HepG2 (cell line): Measurements from ENCODE around the gene RCC1. TPM values are rescaled to one million over a fixed set of nuclear protein-coding genes. Genes with fewer than 3 reads are reported as not detected.

ENCODE experiments used
- JUN ChIP-seq: sonication (generic); formaldehyde crosslinking; IDR thresholded peaks from 2 replicates; pipeline ENCODE4 v1.4.0; 2020; ENCODE audit warnings: mild to moderate bottlenecking, missing genetic modification reagents
- NRL ChIP-seq: sonication (generic); formaldehyde crosslinking; IDR thresholded peaks from 2 replicates; pipeline ENCODE4 v1.5.0; 2020; ENCODE audit warnings: missing genetic modification reagents, mild to moderate bottlenecking, moderate library complexity, borderline replicate concordance
- PBX3 ChIP-seq: sonication (generic); formaldehyde crosslinking; IDR thresholded peaks from 2 replicates; pipeline ENCODE4 v1.8.1; 2023; ENCODE audit warnings: missing genetic modification reagents, inconsistent platforms, borderline replicate concordance
- ZFY ChIP-seq: sonication (generic); formaldehyde crosslinking; IDR thresholded peaks from 2 replicates; pipeline ENCODE4 v1.4.0; 2020; ENCODE audit warnings: missing genetic modification reagents
- polyA plus RNA-seq, 8 experiments: library from polyadenylated mRNA; depleted of rRNA in 3 of 8; stranded (reverse) in 7 of 8; unstranded in 1 of 8; fragments of >200 nt; fragmentation: Illumina TruSeq in 4 of 8; extraction: Trizol in 4 of 8; gene quantifications; 2 replicates each; pipeline versions ENCODE4 v1.2.1 to v1.2.3, GENCODE V29; 2011 to 2016; ENCODE audit warnings: low read depth in 4 of 8, missing spikeins in 1 of 8, mixed read lengths in 1 of 8; ENCODE audit not compliant: insufficient read depth in 1 of 8
- total RNA-seq, 5 experiments: library from RNA; depleted of rRNA; stranded (reverse); fragments of >200 nt; fragmentation: Illumina TruSeq; extraction: Trizol; gene quantifications; 2 replicates each; pipeline ENCODE4 v1.2.3, GENCODE V29; 2016; ENCODE audit warnings: low read depth in 1 of 5
- TF ChIP-seq, protein P1 (sequence below): sonication (generic); formaldehyde crosslinking; IDR thresholded peaks from 2 replicates; pipeline ENCODE4 v1.4.0; 2020; ENCODE audit warnings: mild to moderate bottlenecking, missing genetic modification reagents, borderline replicate concordance
- TF ChIP-seq, protein P2 (sequence below): sonication (generic); formaldehyde crosslinking; IDR thresholded peaks from 2 replicates; pipeline ENCODE4 v1.8.1; 2023; ENCODE audit warnings: missing genetic modification reagents, mild to moderate bottlenecking, borderline replicate concordance
- TF ChIP-seq, protein P3 (sequence below): sonication (generic); formaldehyde crosslinking; IDR thresholded peaks from 2 replicates; pipeline ENCODE4 v1.5.0; 2020; ENCODE audit warnings: missing genetic modification reagents

RCC1 gene
- total and polyA plus RNA-seq, 2 of the 13 experiments (the other 11 are each of a cell fraction or from before 2014, with no cell fraction given): 47.2 to 80.8 TPM

DNA sequence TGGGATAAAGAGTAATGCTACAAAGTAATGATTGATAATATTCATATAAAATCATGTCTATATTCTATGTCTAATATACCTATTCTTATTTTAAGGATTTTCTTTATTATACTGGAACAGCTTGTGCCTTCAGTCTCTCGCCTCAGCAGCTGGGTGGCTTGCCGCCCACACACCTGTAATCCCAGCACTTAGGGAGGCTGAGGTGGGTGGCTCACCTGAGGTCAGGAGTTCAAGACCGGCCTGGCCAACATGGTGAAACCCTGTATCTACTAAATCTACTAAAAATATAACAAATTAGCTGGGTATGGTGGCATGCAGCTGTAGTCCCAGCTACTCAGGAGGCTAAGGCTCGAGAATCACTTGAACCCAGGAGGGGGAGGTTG lies 39.4 kb downstream of the RCC1 start (continued):
- TF ChIP-seq, protein P1, sequence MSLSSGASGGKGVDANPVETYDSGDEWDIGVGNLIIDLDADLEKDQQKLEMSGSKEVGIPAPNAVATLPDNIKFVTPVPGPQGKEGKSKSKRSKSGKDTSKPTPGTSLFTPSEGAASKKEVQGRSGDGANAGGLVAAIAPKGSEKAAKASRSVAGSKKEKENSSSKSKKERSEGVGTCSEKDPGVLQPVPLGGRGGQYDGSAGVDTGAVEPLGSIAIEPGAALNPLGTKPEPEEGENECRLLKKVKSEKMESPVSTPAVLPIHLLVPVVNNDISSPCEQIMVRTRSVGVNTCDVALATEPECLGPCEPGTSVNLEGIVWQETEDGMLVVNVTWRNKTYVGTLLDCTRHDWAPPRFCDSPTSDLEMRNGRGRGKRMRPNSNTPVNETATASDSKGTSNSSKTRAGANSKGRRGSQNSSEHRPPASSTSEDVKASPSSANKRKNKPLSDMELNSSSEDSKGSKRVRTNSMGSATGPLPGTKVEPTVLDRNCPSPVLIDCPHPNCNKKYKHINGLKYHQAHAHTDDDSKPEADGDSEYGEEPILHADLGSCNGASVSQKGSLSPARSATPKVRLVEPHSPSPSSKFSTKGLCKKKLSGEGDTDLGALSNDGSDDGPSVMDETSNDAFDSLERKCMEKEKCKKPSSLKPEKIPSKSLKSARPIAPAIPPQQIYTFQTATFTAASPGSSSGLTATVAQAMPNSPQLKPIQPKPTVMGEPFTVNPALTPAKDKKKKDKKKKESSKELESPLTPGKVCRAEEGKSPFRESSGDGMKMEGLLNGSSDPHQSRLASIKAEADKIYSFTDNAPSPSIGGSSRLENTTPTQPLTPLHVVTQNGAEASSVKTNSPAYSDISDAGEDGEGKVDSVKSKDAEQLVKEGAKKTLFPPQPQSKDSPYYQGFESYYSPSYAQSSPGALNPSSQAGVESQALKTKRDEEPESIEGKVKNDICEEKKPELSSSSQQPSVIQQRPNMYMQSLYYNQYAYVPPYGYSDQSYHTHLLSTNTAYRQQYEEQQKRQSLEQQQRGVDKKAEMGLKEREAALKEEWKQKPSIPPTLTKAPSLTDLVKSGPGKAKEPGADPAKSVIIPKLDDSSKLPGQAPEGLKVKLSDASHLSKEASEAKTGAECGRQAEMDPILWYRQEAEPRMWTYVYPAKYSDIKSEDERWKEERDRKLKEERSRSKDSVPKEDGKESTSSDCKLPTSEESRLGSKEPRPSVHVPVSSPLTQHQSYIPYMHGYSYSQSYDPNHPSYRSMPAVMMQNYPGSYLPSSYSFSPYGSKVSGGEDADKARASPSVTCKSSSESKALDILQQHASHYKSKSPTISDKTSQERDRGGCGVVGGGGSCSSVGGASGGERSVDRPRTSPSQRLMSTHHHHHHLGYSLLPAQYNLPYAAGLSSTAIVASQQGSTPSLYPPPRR (CRISPR knock-in tag): no peak
- TF ChIP-seq, protein P2, sequence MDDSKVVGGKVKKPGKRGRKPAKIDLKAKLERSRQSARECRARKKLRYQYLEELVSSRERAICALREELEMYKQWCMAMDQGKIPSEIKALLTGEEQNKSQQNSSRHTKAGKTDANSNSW (CRISPR knock-in tag): no peak
- TF ChIP-seq ZFY (CRISPR knock-in tag) (no peak), JUN (CRISPR knock-in tag) (no peak), PBX3 (no peak), NRL (CRISPR knock-in tag) (no peak)
- TF ChIP-seq, protein P3, sequence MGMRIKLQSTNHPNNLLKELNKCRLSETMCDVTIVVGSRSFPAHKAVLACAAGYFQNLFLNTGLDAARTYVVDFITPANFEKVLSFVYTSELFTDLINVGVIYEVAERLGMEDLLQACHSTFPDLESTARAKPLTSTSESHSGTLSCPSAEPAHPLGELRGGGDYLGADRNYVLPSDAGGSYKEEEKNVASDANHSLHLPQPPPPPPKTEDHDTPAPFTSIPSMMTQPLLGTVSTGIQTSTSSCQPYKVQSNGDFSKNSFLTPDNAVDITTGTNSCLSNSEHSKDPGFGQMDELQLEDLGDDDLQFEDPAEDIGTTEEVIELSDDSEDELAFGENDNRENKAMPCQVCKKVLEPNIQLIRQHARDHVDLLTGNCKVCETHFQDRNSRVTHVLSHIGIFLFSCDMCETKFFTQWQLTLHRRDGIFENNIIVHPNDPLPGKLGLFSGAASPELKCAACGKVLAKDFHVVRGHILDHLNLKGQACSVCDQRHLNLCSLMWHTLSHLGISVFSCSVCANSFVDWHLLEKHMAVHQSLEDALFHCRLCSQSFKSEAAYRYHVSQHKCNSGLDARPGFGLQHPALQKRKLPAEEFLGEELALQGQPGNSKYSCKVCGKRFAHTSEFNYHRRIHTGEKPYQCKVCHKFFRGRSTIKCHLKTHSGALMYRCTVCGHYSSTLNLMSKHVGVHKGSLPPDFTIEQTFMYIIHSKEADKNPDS (CRISPR knock-in tag): no peak
